ENCODE data around the gene SLC8A1. TPM values are rescaled to one million over a fixed set of nuclear protein-coding genes. Genes with fewer than 3 reads are reported as not detected.

SLC8A1 gene
- total RNA-seq, 1 experiment from 2014 or later, result 1.7 TPM

DNA sequence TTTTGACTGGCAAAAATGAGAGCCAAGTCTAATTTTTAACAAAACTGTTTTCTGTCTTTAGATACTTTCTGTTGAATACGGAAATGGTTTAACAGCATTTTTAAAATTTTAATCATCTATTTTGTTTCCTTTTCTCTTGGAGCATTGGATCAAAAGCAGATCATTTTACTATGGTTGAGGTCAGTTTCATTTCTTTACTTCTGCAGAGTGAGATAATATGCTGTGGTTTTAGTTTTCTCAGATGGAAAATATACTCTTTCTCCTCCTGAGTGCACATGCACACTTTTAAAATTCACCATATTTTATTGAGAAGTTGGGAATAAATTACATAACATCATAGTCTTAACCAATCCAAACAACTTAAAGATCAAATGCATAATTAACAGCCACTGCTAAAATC, 283.3 kb downstream of the SLC8A1 start:
- no peak overlapping the region for H3K4me2 ChIP-seq (ENCODE audit: insufficient read depth, insufficient read length, low read length)
- H4K8ac ChIP-seq (replicated peaks; ENCODE audit: insufficient read length, low read depth, low read length), result no peak overlapping the region
- H3K4me1 ChIP-seq (ENCODE audit: insufficient read depth, low read length), result no peaks in the 10 kb centered on the region
- no peak overlapping the region for H2BK15ac ChIP-seq (ENCODE audit: low read depth, low read length)
- no peaks in the 10 kb centered on the region for H3K79me1 ChIP-seq (ENCODE audit: insufficient read depth, low read depth, low read length, poor library complexity, severe bottlenecking)
- no peak overlapping the region for H4K91ac ChIP-seq (ENCODE audit: insufficient read length, low read depth, low read length)
- H3K9me3 ChIP-seq (ENCODE audit: control insufficient read depth, low read depth, low read length), result no peaks in the 10 kb centered on the region
- no peak overlapping the region for H3T11ph ChIP-seq (ENCODE audit: low read length)
- no peak overlapping the region for H2BK120ac ChIP-seq (ENCODE audit: low read depth, low read length, poor library complexity, severe bottlenecking)
- no peak overlapping the region for H3K14ac ChIP-seq (ENCODE audit: insufficient read depth, low read length)
- no peaks in the 10 kb centered on the region for H3K9me3 Mint-ChIP-seq
- H2BK5ac ChIP-seq (ENCODE audit: insufficient read length, low read length), result no peak overlapping the region
- H3K18ac ChIP-seq (ENCODE audit: insufficient read length, low read depth, low read length), result no peak overlapping the region
- no peaks in the 10 kb centered on the region; a peak in 1 of 7 replicates for H3K36me3 Mint-ChIP-seq (ENCODE audit: insufficient read depth in 1 of 3, low read depth in 3 of 3)
- no peak overlapping the region for H3K4me3 Mint-ChIP-seq
- H4K20me1 ChIP-seq (ENCODE audit: control insufficient read depth, insufficient read depth, insufficient read length), result no peaks in the 10 kb centered on the region
- no peaks in the 10 kb centered on the region for H3K23me2 ChIP-seq (ENCODE audit: insufficient read length, low read depth, low read length, poor library complexity, severe bottlenecking)
- no peak overlapping the region for H2BK20ac ChIP-seq (ENCODE audit: low read depth, low read length, poor library complexity, severe bottlenecking)
- H3K23ac ChIP-seq (ENCODE audit: insufficient read length, low read depth, low read length), result no peak overlapping the region
- H4K5ac ChIP-seq (ENCODE audit: insufficient read length, low read depth, low read length), result no peak overlapping the region
- no peaks in the 10 kb centered on the region for H3K27me3 ChIP-seq (ENCODE audit: insufficient read depth, low read length)
- no peaks in the 10 kb centered on the region for H3K27me3 Mint-ChIP-seq (ENCODE audit: low read depth)
- H2BK12ac ChIP-seq (ENCODE audit: insufficient read length, low read depth, low read length), result no peak overlapping the region
- no peak overlapping the region for H3K27ac ChIP-seq (ENCODE audit: insufficient read length, low read depth, low read length)
- no CpG with 5 or more reads among the region's 1 CpG for WGBS (ENCODE audit: extremely low coverage, insufficient read length, low lambda C conversion rate)
- H3K4me1 Mint-ChIP-seq, result peaks cover 0 to 10% of the 10 kb centered on the region in 2 experiments; a peak in 2 of 4 replicates
- H3K56ac ChIP-seq (ENCODE audit: insufficient read length, low read depth, low read length), result no peak overlapping the region
- no peak for DNase-seq
- H3K27ac Mint-ChIP-seq, result no peak overlapping the region
- H2AFZ ChIP-seq (ENCODE audit: low read length), result no peak overlapping the region
- no peak for TF ChIP-seq CTCF (conservative IDR thresholded peaks at IDR 0.05)
- H3K9ac ChIP-seq (ENCODE audit: extremely low read depth, insufficient read length, low read length), result no peak overlapping the region
- no peak overlapping the region for H2AK5ac ChIP-seq (ENCODE audit: insufficient read length, low read length)
- H3K79me2 ChIP-seq (ENCODE audit: insufficient read depth, low read length), result no peaks in the 10 kb centered on the region
- H3K4ac ChIP-seq (ENCODE audit: low read depth, low read length), result no peak overlapping the region

Data from H9 (cell line).